ENCODE data around the gene MPO. TPM values are rescaled to one million over a fixed set of nuclear protein-coding genes. Genes with fewer than 3 reads are reported as not detected.

Gene MPO
- total RNA-seq, 1 experiment from 2014 or later, result not detected

- no peak overlapping the region for H3K9ac ChIP-seq (ENCODE audit: low read length)
- DNase-seq, result no peak
- no peaks in the 10 kb centered on the region for H3K79me2 ChIP-seq (ENCODE audit: low read length)
Measured at GRCh38 chr17:58320570-58321323, 40.0 kb upstream of the MPO start.

GRCh38 chr17:58320163-58320558 is 39.4 kb upstream of the MPO start:
- Histone ChIP-seq H3K9me2 (replicated peaks; ENCODE audit: insufficient read depth, low read length) (no peaks in the 10 kb centered on the region), H3K4me3 (ENCODE audit: low read length) (no peak overlapping the region), H3K9me3 (ENCODE audit: low read length) (no peaks in the 10 kb centered on the region), H4K20me1 (ENCODE audit: insufficient read depth, low read depth, low read length) (no peaks in the 10 kb centered on the region), H3K27me3 (ENCODE audit: low read length) (no peaks in the 10 kb centered on the region), H3K4me1 (ENCODE audit: low read length) (peaks cover 6% of the 10 kb centered on the region), H2AFZ (ENCODE audit: low read length) (no peak overlapping the region), H3K4me2 (ENCODE audit: low read depth, low read length, poor library complexity, severe bottlenecking) (no peak overlapping the region), H3K9ac (ENCODE audit: low read length) (no peak overlapping the region), H3K36me3 (ENCODE audit: insufficient read depth, low read length) (peaks cover 7% of the 10 kb centered on the region; the same call in 1 of the 2 replicates), H3K79me2 (ENCODE audit: low read length) (no peaks in the 10 kb centered on the region), H3K27ac (ENCODE audit: low read length) (no peak overlapping the region)
- no peak for DNase-seq

More at GRCh38 chr17:58320570-58321323, 40.0 kb upstream of the MPO start:
- no peak overlapping the region for H2AFZ ChIP-seq (ENCODE audit: low read length)
- H3K27me3 ChIP-seq (ENCODE audit: low read length), result no peaks in the 10 kb centered on the region
- H3K36me3 ChIP-seq (ENCODE audit: insufficient read depth, low read length), result peaks cover 7% of the 10 kb centered on the region; the same call in 1 of the 2 replicates
- H3K27ac ChIP-seq (ENCODE audit: low read length), result no peak overlapping the region
- no peak overlapping the region for H3K4me3 ChIP-seq (ENCODE audit: low read length)
- H4K20me1 ChIP-seq (ENCODE audit: insufficient read depth, low read depth, low read length), result no peaks in the 10 kb centered on the region
- no peaks in the 10 kb centered on the region for H3K9me3 ChIP-seq (ENCODE audit: low read length)
- no peaks in the 10 kb centered on the region for H3K9me2 ChIP-seq (replicated peaks; ENCODE audit: insufficient read depth, low read length)
- H3K4me2 ChIP-seq (ENCODE audit: low read depth, low read length, poor library complexity, severe bottlenecking), result no peak overlapping the region
- H3K4me1 ChIP-seq (ENCODE audit: low read length), result peaks cover 12% of the 10 kb centered on the region

GRCh38 chr17:58319173-58320162 is 38.7 kb upstream of the MPO start:
- peaks cover 7% of the 10 kb centered on the region; the same call in 1 of the 2 replicates for H3K36me3 ChIP-seq (ENCODE audit: insufficient read depth, low read length)
- peaks cover 5% of the 10 kb centered on the region; the same call in 1 of the 2 replicates for H3K4me1 ChIP-seq (ENCODE audit: low read length)
- no peak overlapping the region for H2AFZ ChIP-seq (ENCODE audit: low read length)
- H4K20me1 ChIP-seq (ENCODE audit: insufficient read depth, low read depth, low read length), result no peaks in the 10 kb centered on the region
- no peaks in the 10 kb centered on the region for H3K27me3 ChIP-seq (ENCODE audit: low read length)
- no peak overlapping the region for H3K4me2 ChIP-seq (ENCODE audit: low read depth, low read length, poor library complexity, severe bottlenecking)
- H3K9ac ChIP-seq (ENCODE audit: low read length), result no peak overlapping the region
- H3K27ac ChIP-seq (ENCODE audit: low read length), result no peak overlapping the region
- H3K9me3 ChIP-seq (ENCODE audit: low read length), result no peaks in the 10 kb centered on the region
- no peaks in the 10 kb centered on the region for H3K79me2 ChIP-seq (ENCODE audit: low read length)
- DNase-seq, result no peak
- H3K4me3 ChIP-seq (ENCODE audit: low read length), result no peak overlapping the region
- no peaks in the 10 kb centered on the region for H3K9me2 ChIP-seq (replicated peaks; ENCODE audit: insufficient read depth, low read length)

- Histone ChIP-seq H3K4me2 (ENCODE audit: low read depth, low read length, poor library complexity, severe bottlenecking) (no peak overlapping the region), H3K4me3 (ENCODE audit: low read length) (no peak overlapping the region), H4K20me1 (ENCODE audit: insufficient read depth, low read depth, low read length) (no peaks in the 10 kb centered on the region), H3K9me2 (replicated peaks; ENCODE audit: insufficient read depth, low read length) (no peaks in the 10 kb centered on the region), H2AFZ (ENCODE audit: low read length) (no peak overlapping the region), H3K27ac (ENCODE audit: low read length) (no peak overlapping the region), H3K27me3 (ENCODE audit: low read length) (no peaks in the 10 kb centered on the region), H3K4me1 (ENCODE audit: low read length) (peaks cover 5% of the 10 kb centered on the region; the same call in 1 of the 2 replicates), H3K9me3 (ENCODE audit: low read length) (no peaks in the 10 kb centered on the region), H3K79me2 (ENCODE audit: low read length) (no peaks in the 10 kb centered on the region), H3K9ac (ENCODE audit: low read length) (no peak overlapping the region), H3K36me3 (ENCODE audit: insufficient read depth, low read length) (peaks cover 7% of the 10 kb centered on the region)
- no peak for DNase-seq
Measured at GRCh38 chr17:58318627-58319172, 38.0 kb upstream of the MPO start.

- Histone ChIP-seq H3K4me1 (ENCODE audit: low read length) (peaks cover 5% of the 10 kb centered on the region; the same call in 1 of the 2 replicates), H2AFZ (ENCODE audit: low read length) (no peak overlapping the region), H3K36me3 (ENCODE audit: insufficient read depth, low read length) (peaks cover 7% of the 10 kb centered on the region), H4K20me1 (ENCODE audit: insufficient read depth, low read depth, low read length) (no peaks in the 10 kb centered on the region), H3K9me3 (ENCODE audit: low read length) (no peaks in the 10 kb centered on the region), H3K4me3 (ENCODE audit: low read length) (no peak overlapping the region), H3K27ac (ENCODE audit: low read length) (no peak overlapping the region), H3K9me2 (replicated peaks; ENCODE audit: insufficient read depth, low read length) (no peaks in the 10 kb centered on the region), H3K4me2 (ENCODE audit: low read depth, low read length, poor library complexity, severe bottlenecking) (no peak overlapping the region), H3K9ac (ENCODE audit: low read length) (no peak overlapping the region), H3K79me2 (ENCODE audit: low read length) (no peaks in the 10 kb centered on the region), H3K27me3 (ENCODE audit: low read length) (no peaks in the 10 kb centered on the region)
- DNase-seq, result no peak
Measured at GRCh38 chr17:58318065-58318481, 37.3 kb upstream of the MPO start.

- no peaks in the 10 kb centered on the region for H3K27me3 ChIP-seq (ENCODE audit: low read length)
- peak; percentile 87 for DNase-seq
- no peak overlapping the region for H3K27ac ChIP-seq (ENCODE audit: low read length)
- peaks cover 5% of the 10 kb centered on the region; the same call in 1 of the 2 replicates for H3K4me1 ChIP-seq (ENCODE audit: low read length)
- H3K9me3 ChIP-seq (ENCODE audit: low read length), result no peaks in the 10 kb centered on the region
- H3K79me2 ChIP-seq (ENCODE audit: low read length), result no peaks in the 10 kb centered on the region
- no peaks in the 10 kb centered on the region for H3K9me2 ChIP-seq (replicated peaks; ENCODE audit: insufficient read depth, low read length)
- no peaks in the 10 kb centered on the region for H4K20me1 ChIP-seq (ENCODE audit: insufficient read depth, low read depth, low read length)
- H3K4me2 ChIP-seq (ENCODE audit: low read depth, low read length, poor library complexity, severe bottlenecking), result no peak overlapping the region
- H2AFZ ChIP-seq (ENCODE audit: low read length), result no peak overlapping the region
- no peak overlapping the region for H3K9ac ChIP-seq (ENCODE audit: low read length)
- H3K36me3 ChIP-seq (ENCODE audit: insufficient read depth, low read length), result peaks cover 7% of the 10 kb centered on the region
- H3K4me3 ChIP-seq (ENCODE audit: low read length), result no peak overlapping the region
Measured at GRCh38 chr17:58317421-58318064, 36.8 kb upstream of the MPO start.

GRCh38 chr17:58316260-58316960 is 35.7 kb upstream of the MPO start:
- DNase-seq, result no peak
- no peak overlapping the region for H3K9ac ChIP-seq (ENCODE audit: low read length)
- no peak overlapping the region for H2AFZ ChIP-seq (ENCODE audit: low read length)
- H3K9me2 ChIP-seq (replicated peaks; ENCODE audit: insufficient read depth, low read length), result no peaks in the 10 kb centered on the region
- no peak overlapping the region for H3K4me3 ChIP-seq (ENCODE audit: low read length)
- no peaks in the 10 kb centered on the region for H3K27me3 ChIP-seq (ENCODE audit: low read length)
- H3K36me3 ChIP-seq (ENCODE audit: insufficient read depth, low read length), result peaks cover 4% of the 10 kb centered on the region
- no peaks in the 10 kb centered on the region for H3K9me3 ChIP-seq (ENCODE audit: low read length)
- no peak overlapping the region for H3K4me2 ChIP-seq (ENCODE audit: low read depth, low read length, poor library complexity, severe bottlenecking)
- H3K4me1 ChIP-seq (ENCODE audit: low read length), result peaks cover 5% of the 10 kb centered on the region; the same call in 1 of the 2 replicates
- no peaks in the 10 kb centered on the region for H3K79me2 ChIP-seq (ENCODE audit: low read length)
- H3K27ac ChIP-seq (ENCODE audit: low read length), result no peak overlapping the region
- no peaks in the 10 kb centered on the region for H4K20me1 ChIP-seq (ENCODE audit: insufficient read depth, low read depth, low read length)
